Hair follicle dermal papilla cell (primary cell): Measurements from ENCODE around the gene CCND2. TPM values are rescaled to one million over a fixed set of nuclear protein-coding genes. Genes with fewer than 3 reads are reported as not detected.

Source experiments
- total RNA-seq: library from RNA; depleted of rRNA; stranded (reverse); fragments of >200 nt; gene quantifications from 2 replicates; pipeline ENCODE4 v1.2.3, GENCODE V29; 2012

CCND2 gene
- total RNA-seq: 2.6 and 2.7 TPM in 2 replicates

DNA sequence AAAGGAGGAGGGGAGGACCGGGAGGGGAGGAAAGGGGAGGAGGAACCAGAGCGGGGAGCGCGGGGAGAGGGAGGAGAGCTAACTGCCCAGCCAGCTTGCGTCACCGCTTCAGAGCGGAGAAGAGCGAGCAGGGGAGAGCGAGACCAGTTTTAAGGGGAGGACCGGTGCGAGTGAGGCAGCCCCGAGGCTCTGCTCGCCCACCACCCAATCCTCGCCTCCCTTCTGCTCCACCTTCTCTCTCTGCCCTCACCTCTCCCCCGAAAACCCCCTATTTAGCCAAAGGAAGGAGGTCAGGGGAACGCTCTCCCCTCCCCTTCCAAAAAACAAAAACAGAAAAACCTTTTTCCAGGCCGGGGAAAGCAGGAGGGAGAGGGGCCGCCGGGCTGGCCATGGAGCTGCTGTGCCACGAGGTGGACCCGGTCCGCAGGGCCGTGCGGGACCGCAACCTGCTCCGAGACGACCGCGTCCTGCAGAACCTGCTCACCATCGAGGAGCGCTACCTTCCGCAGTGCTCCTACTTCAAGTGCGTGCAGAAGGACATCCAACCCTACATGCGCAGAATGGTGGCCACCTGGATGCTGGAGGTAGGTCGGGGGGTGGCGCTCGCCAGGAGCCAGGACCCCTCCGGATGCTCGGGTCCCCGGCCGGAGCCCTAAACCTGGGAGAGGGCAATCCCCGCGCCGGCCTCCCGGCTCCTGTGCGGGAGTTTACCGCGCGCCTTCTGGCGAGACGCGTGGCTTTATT, at the start of gene CCND2:
Gene CCND2 (plus strand): TSS at position 111 of the 744 bp plus-strand sequence. CDS start 279 bp downstream, at position 390.

DNA sequence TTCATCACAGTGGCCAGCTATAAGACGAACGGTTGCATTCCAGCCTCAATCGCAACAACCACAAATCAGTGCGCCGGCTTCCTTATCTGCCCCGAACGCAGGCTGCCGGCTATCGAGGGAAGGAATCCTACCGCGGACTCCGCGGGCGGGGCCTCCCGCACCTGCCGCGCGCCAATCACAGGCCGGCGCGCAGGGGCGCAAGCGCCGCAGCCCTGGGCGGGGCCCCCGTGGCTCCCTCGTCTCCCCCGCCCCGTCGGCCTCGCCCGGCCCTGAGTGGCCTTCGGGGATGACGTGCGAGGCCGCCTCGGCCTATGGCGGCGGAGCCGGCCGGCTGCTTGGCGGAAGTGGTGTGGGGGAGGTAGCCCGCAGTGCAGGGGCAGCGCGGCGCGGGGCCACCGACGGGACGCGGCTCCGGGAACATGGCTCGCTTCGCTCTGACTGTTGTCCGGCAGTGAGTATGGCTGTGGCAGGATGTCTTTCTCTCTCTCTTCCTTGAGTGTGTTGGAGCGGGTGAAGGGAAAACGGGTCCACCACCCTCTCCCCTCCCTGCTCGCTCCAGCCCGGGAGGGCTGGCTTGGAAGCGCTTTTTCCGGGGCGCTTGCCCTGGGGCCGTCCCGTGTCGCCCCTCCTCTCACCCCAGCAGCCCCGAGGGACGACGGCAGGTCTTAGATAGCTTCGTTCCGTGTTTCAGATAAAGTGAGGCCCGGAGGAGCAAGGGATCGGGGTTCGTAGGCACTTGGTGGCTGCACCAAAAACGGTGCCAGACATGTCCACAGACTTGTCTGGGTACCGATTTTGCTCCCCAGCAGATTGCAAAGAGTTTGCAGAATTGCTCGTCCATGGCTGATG, 47.5 kb downstream of the CCND2 start, which contains the start of gene TIGAR:
Gene TIGAR (plus strand): TSS at position 361 of the 849 bp plus-strand sequence. CDS start 59 bp downstream, at position 420.

Other genes starting within 250 kb of the CCND2 start
- gene TIGAR, start 47.5 kb downstream of the CCND2 start, total RNA-seq: 7.3 and 8.1 TPM in 2 replicates
- gene FGF23, start 106.0 kb downstream of the CCND2 start, total RNA-seq: not detected in 2 replicates
- not detected in 2 replicates for gene FGF6, start 172.1 kb downstream of the CCND2 start, total RNA-seq